ENCODE data around the gene MPND. TPM values are rescaled to one million over a fixed set of nuclear protein-coding genes. Genes with fewer than 3 reads are reported as not detected.

Gene MPND
- total and polyA plus RNA-seq, 10 of the 15 experiments (the other 5 are each of a cell fraction or from before 2014, with no cell fraction given): 0.79 to 18.3 (median 6.0) TPM

GRCh38 chr19:4319067-4319718 is 24.2 kb upstream of the MPND start:
- in situ Hi-C loops (cut with MboI): no loop called here
- CTCF ChIA-PET: interaction anchor here (1.0 to 2.7 kb wide), 2 partner anchors 23 to 34 kb away, joined by 3 to 13 read pairs; no protein-coding TSS in a partner anchor
- Histone ChIP-seq H3K36me3 (ENCODE audit: control insufficient read depth in 2 of 2, insufficient read depth in 2 of 2, low read length in 1 of 2) (no peaks in the 10 kb centered on the region), H3K4me1 (ENCODE audit: control insufficient read depth, insufficient read depth, low read length) (no peaks in the 10 kb centered on the region), H3K79me2 (ENCODE audit: control insufficient read depth, insufficient read depth, low read length) (no peaks in the 10 kb centered on the region), H3K4me3 (no peak overlapping the region), H3K27me3 (replicated peaks in 1 of 2; ENCODE audit: control insufficient read depth in 2 of 2, insufficient read depth in 2 of 2, low read length in 1 of 2) (no peaks in the 10 kb centered on the region), H3K9ac (ENCODE audit: control insufficient read depth, insufficient read depth, low read length) (no peak overlapping the region), H3K27ac (ENCODE audit: control insufficient read depth, insufficient read depth) (no peak overlapping the region), H3K4me2 (ENCODE audit: control insufficient read depth, insufficient read depth) (no peak overlapping the region), H2AFZ (ENCODE audit: control insufficient read depth, low read depth, low read length) (no peak overlapping the region), H3K9me3 (replicated peaks; ENCODE audit: control insufficient read depth, insufficient read depth, low read length) (no peaks in the 10 kb centered on the region; the same call in 1 of the 3 replicates), H4K20me1 (ENCODE audit: control insufficient read depth, insufficient read depth) (no peaks in the 10 kb centered on the region)
- ATAC-seq (no peak), FAIRE-seq (no peak), DNase-seq (ENCODE audit: low read depth, low spot score) (no peak)
- TF ChIP-seq ATF7 (IDR thresholded peaks at IDR 0.05; ENCODE audit: low read depth) (no peak), TCF7 (IDR thresholded peaks at IDR 0.05; ENCODE audit: borderline replicate concordance) (no peak), REST (IDR thresholded peaks at IDR 0.05; ENCODE audit: low read depth, low read length) (no peak), IRF4 (IDR thresholded peaks at IDR 0.05; ENCODE audit: low read depth, low read length) (no peak)
- TF ChIP-seq, protein P1, sequence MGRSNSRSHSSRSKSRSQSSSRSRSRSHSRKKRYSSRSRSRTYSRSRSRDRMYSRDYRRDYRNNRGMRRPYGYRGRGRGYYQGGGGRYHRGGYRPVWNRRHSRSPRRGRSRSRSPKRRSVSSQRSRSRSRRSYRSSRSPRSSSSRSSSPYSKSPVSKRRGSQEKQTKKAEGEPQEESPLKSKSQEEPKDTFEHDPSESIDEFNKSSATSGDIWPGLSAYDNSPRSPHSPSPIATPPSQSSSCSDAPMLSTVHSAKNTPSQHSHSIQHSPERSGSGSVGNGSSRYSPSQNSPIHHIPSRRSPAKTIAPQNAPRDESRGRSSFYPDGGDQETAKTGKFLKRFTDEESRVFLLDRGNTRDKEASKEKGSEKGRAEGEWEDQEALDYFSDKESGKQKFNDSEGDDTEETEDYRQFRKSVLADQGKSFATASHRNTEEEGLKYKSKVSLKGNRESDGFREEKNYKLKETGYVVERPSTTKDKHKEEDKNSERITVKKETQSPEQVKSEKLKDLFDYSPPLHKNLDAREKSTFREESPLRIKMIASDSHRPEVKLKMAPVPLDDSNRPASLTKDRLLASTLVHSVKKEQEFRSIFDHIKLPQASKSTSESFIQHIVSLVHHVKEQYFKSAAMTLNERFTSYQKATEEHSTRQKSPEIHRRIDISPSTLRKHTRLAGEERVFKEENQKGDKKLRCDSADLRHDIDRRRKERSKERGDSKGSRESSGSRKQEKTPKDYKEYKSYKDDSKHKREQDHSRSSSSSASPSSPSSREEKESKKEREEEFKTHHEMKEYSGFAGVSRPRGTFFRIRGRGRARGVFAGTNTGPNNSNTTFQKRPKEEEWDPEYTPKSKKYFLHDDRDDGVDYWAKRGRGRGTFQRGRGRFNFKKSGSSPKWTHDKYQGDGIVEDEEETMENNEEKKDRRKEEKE (IDR thresholded peaks at IDR 0.05): no peak
- TF ChIP-seq, protein P2, sequence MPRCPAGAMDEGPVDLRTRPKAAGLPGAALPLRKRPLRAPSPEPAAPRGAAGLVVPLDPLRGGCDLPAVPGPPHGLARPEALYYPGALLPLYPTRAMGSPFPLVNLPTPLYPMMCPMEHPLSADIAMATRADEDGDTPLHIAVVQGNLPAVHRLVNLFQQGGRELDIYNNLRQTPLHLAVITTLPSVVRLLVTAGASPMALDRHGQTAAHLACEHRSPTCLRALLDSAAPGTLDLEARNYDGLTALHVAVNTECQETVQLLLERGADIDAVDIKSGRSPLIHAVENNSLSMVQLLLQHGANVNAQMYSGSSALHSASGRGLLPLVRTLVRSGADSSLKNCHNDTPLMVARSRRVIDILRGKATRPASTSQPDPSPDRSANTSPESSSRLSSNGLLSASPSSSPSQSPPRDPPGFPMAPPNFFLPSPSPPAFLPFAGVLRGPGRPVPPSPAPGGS (IDR thresholded peaks at IDR 0.05; ENCODE audit: borderline replicate concordance, insufficient read depth, low read depth, low read length, poor library complexity, severe bottlenecking): no peak
- BruUV-seq (replicated peaks): no TSS peak
- WGBS (ENCODE audit: insufficient coverage, insufficient replicate concordance, low lambda C conversion rate, missing lambda C conversion rate): 92% methylated on average over 2 of the region's 2 CpGs
- RAD21 ChIA-PET (ENCODE audit: unreplicated experiment): no interaction called here
- SMC1A ChIA-PET (ENCODE audit: uncharacterized antibody, unreplicated experiment): interaction anchor here (0.6 to 0.8 kb wide), 4 partner anchors 16 to 1142 kb away, joined by 3 read pairs; no protein-coding TSS in a partner anchor
- POLR2A ChIA-PET: no interaction called here
- intact Hi-C loops (cut with micrococcal nuclease; ENCODE audit: unreplicated experiment): no loop called here

Measured in GM12878 (cell line).